ENCODE measurements around the gene GSPT1. TPM values are rescaled to one million over a fixed set of nuclear protein-coding genes. Genes with fewer than 3 reads are reported as not detected.

The GSPT1 gene
- polyA plus RNA-seq, 1 donor from 2014 or later = 31.3 TPM

GRCh38 chr16:11841026-11841425 lies 74.7 kb downstream of the GSPT1 start:
- H3K36me3 ChIP-seq (ENCODE audit: insufficient read depth, low read length) = peaks cover 5% of the 10 kb centered on the region
- TF ChIP-seq RAD21 (conservative IDR thresholded peaks at IDR 0.05) = no peak
- TF ChIP-seq EP300 (conservative IDR thresholded peaks at IDR 0.05; ENCODE audit: poor library complexity, severe bottlenecking) = no peak
- TF ChIP-seq SMC3 (conservative IDR thresholded peaks at IDR 0.05; ENCODE audit: poor library complexity) = no peak
- no peak for TF ChIP-seq CTCF (IDR thresholded peaks at IDR 0.05; ENCODE audit: poor library complexity, severe bottlenecking)
- TF ChIP-seq EZH2 (IDR thresholded peaks at IDR 0.05; ENCODE audit: borderline replicate concordance, insufficient read depth, low read length, poor library complexity, severe bottlenecking) = no peak
- TF ChIP-seq MXI1 (conservative IDR thresholded peaks at IDR 0.05; ENCODE audit: poor library complexity, severe bottlenecking) = no peak
- TF ChIP-seq TAF1 (IDR thresholded peaks at IDR 0.05; ENCODE audit: low read depth) = no peak
- no peak for TF ChIP-seq POLR2AphosphoS5 (IDR thresholded peaks at IDR 0.05)
- no peak for TF ChIP-seq REST (IDR thresholded peaks at IDR 0.05; ENCODE audit: borderline replicate concordance)
- no peaks in the 10 kb centered on the region for H3K9me3 ChIP-seq (ENCODE audit: low read length)
- H3F3A ChIP-seq (ENCODE audit: insufficient read depth, low read length, poor library complexity, severe bottlenecking) = no peaks in the 10 kb centered on the region
- no peak overlapping the region for H3K4me2 ChIP-seq (ENCODE audit: low read length)
- H3K79me2 ChIP-seq (replicated peaks; ENCODE audit: insufficient read depth, low read length) = no peaks in the 10 kb centered on the region
- no peak overlapping the region for H3K4me3 ChIP-seq (ENCODE audit: low read length)
- no peaks in the 10 kb centered on the region for H4K20me1 ChIP-seq (ENCODE audit: insufficient read depth)
- H3K9me2 ChIP-seq (ENCODE audit: insufficient read depth, low read length) = no peaks in the 10 kb centered on the region
- H2AFZ ChIP-seq (ENCODE audit: low read depth, low read length) = no peak overlapping the region
- no peak overlapping the region for H3K27ac ChIP-seq (ENCODE audit: low read length)
- no peak overlapping the region for H3K9ac ChIP-seq (ENCODE audit: low read length)
- H3K27me3 ChIP-seq (ENCODE audit: insufficient read depth, low read depth, low read length) = no peaks in the 10 kb centered on the region

GRCh38 chr16:11836650-11837244 lies 79.0 kb downstream of the GSPT1 start:
- no peaks in the 10 kb centered on the region for H3K79me2 ChIP-seq (replicated peaks; ENCODE audit: insufficient read depth, low read length)
- H3K36me3 ChIP-seq (ENCODE audit: insufficient read depth, low read length) = peaks cover 5% of the 10 kb centered on the region
- no peak overlapping the region for H3K4me2 ChIP-seq (ENCODE audit: low read length)
- no peak overlapping the region for H3K9ac ChIP-seq (ENCODE audit: low read length)
- H3K9me3 ChIP-seq (ENCODE audit: low read length) = no peaks in the 10 kb centered on the region
- no peaks in the 10 kb centered on the region for H3F3A ChIP-seq (ENCODE audit: insufficient read depth, low read length, poor library complexity, severe bottlenecking)
- H3K9me2 ChIP-seq (ENCODE audit: insufficient read depth, low read length) = no peaks in the 10 kb centered on the region
- no peaks in the 10 kb centered on the region for H3K27me3 ChIP-seq (ENCODE audit: insufficient read depth, low read depth, low read length)
- H2AFZ ChIP-seq (ENCODE audit: low read depth, low read length) = no peak overlapping the region
- H3K27ac ChIP-seq (ENCODE audit: low read length) = no peak overlapping the region
- TF ChIP-seq EZH2 (IDR thresholded peaks at IDR 0.05; ENCODE audit: borderline replicate concordance, insufficient read depth, low read length, poor library complexity, severe bottlenecking) = no peak
- no peak for TF ChIP-seq SMC3 (conservative IDR thresholded peaks at IDR 0.05; ENCODE audit: poor library complexity)
- TF ChIP-seq TAF1 (IDR thresholded peaks at IDR 0.05; ENCODE audit: low read depth) = no peak
- TF ChIP-seq RAD21 (conservative IDR thresholded peaks at IDR 0.05) = no peak
- no peak for TF ChIP-seq EP300 (conservative IDR thresholded peaks at IDR 0.05; ENCODE audit: poor library complexity, severe bottlenecking)
- no peak for TF ChIP-seq CTCF (IDR thresholded peaks at IDR 0.05; ENCODE audit: poor library complexity, severe bottlenecking)
- no peak for TF ChIP-seq MXI1 (conservative IDR thresholded peaks at IDR 0.05; ENCODE audit: poor library complexity, severe bottlenecking)
- TF ChIP-seq POLR2AphosphoS5 (IDR thresholded peaks at IDR 0.05) = no peak
- no peak for TF ChIP-seq REST (IDR thresholded peaks at IDR 0.05; ENCODE audit: borderline replicate concordance)
- H4K20me1 ChIP-seq (ENCODE audit: insufficient read depth) = no peaks in the 10 kb centered on the region
- no peak overlapping the region for H3K4me3 ChIP-seq (ENCODE audit: low read length)

Data from neural cell (in vitro differentiated cells).